Colonic mucosa (tissue), 4 donors: Measurements from ENCODE around the gene ITGAE. TPM values are rescaled to one million over a fixed set of nuclear protein-coding genes. Genes with fewer than 3 reads are reported as not detected.
"Not testable (repeated sequence)": the region's sequence is repeated elsewhere in the genome, so short reads cannot be mapped to it uniquely, and the experiment has no call there.

Source experiments
- DNase-seq: peaks from one replicate; pipeline ENCODE4 v3.0.0-alpha.2; 2020
- H3K27ac ChIP-seq: fragments of 200-600 bp; one replicate; pipeline ENCODE4 v1.8.0; 2021
- H3K27me3 ChIP-seq: fragments of 200-600 bp; one replicate; pipeline ENCODE4 v1.8.0; 2021
- H3K36me3 ChIP-seq: fragments of 200-600 bp; one replicate; pipeline ENCODE4 v1.8.0; 2021
- H3K4me1 ChIP-seq: fragments of 200-600 bp; one replicate; pipeline ENCODE4 v1.8.0; 2021; ENCODE audit warnings: mild to moderate bottlenecking
- H3K4me3 ChIP-seq: fragments of 200-600 bp; one replicate; pipeline ENCODE4 v1.8.0; 2021
- H3K9ac ChIP-seq, 2 donors: one replicate each; pipeline ENCODE4 v1.7.0; 2013; ENCODE audit warnings: control low read depth in 2 of 2, low read depth in 2 of 2, low read length in 2 of 2
- H3K9me3 ChIP-seq: fragments of 200-600 bp; one replicate; pipeline ENCODE4 v1.8.0; 2021
- intact Hi-C: fragments of 100-400 bp; cut with DNase I; formaldehyde crosslinking; loops from one replicate; pipeline ENCODE4 v1.14.1; 2022
- total RNA-seq, 2 donors: library from RNA; stranded (reverse); fragmentation: NEBNext Ultra II Directional in 1 of 2; extraction: Animal tissue kit (Norgen Biotek cat#: 25700) in 1 of 2; gene quantifications; one replicate each; pipeline ENCODE4 v1.2.1, GENCODE V29; 2021
- TF ChIP-seq, protein P1 (sequence below): fragments of 200-600 bp; IDR thresholded peaks from one replicate; pipeline ENCODE4 v1.8.0; 2022; ENCODE audit warnings: antibody characterized with exemption, mild to moderate bottlenecking
- donor health status: healthy.
- donor health status: DM: no; HTN: no; CAD: no.
- donor health status: DM: no; HTN: no; CAD: no.

Gene ITGAE
- total RNA-seq, 2 donors from 2014 or later, result 14.7 to 14.9 TPM

DNA sequence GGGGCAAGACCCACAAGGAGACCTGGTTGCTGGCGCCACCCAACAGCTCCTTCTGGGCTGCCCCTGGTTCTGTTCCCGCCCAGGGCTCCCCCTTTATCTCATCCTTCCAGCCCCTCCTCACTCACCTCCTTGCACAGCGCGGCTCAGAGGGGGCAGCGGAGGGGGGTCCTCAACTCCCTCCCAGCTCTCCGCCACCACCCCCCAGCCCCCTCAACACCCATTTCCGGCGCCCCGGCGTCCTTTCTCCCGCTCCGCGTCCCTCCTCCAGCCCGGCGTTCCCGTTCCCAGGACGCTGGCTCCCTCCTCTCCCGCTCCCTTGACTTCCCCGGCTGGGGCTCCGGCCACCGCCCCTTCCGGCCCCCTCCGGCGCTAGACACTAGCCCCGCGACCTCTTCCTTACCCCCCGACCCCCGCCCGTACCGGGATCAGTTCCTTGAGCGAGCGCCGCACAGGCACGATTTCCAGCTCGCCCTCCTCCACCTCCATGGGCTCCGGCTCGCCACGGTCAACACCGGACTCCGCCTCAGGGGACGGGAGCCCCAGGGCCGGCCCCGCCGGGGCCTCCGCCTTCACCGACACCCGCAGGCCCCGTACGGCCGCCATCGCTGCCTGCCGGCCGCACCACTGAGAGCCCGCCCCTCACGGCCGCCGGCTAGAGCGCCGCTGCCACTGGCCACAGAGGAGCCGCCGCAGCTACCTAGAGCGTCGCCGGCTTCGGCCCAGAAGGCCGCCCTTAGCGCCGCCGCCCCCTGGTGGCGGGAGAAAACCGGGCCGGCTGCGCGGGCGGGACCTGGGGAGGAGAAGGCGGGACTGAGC lies 44.8 kb upstream of the ITGAE start, which contains the start of gene NCBP3:
Gene NCBP3, minus strand, starts transcription at position 626 of the 816 bp plus-strand sequence. Its CDS starts 23 bp downstream, at position 603.
- intact Hi-C loops, result no loop called here
- peak within 1 kb of the TSS; percentile 45 for H3K27ac ChIP-seq
- no peaks in the 10 kb centered on the region for H3K4me1 ChIP-seq

DNA sequence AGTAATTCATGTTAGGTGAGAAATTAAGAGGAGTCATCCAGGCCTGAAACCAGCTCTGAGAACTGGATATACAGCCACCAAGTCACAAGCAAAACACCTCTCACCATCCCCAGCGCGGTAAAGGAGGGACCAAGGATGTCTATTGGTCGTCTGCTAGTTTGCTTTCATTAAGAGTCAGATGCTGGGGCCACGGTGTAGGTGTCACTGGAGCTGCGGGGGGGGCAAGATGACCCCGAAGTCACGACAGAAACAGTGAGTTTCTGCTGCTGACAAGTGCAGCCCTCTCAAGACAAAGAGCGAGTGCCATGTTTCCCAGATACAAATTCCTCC lies 44.3 kb upstream of the ITGAE start:
- H3K9me3 ChIP-seq, result no peaks in the 10 kb centered on the region
- no peaks in the 10 kb centered on the region for H3K27me3 ChIP-seq
- H3K36me3 ChIP-seq, result no peaks in the 10 kb centered on the region
- TF ChIP-seq, protein P1, sequence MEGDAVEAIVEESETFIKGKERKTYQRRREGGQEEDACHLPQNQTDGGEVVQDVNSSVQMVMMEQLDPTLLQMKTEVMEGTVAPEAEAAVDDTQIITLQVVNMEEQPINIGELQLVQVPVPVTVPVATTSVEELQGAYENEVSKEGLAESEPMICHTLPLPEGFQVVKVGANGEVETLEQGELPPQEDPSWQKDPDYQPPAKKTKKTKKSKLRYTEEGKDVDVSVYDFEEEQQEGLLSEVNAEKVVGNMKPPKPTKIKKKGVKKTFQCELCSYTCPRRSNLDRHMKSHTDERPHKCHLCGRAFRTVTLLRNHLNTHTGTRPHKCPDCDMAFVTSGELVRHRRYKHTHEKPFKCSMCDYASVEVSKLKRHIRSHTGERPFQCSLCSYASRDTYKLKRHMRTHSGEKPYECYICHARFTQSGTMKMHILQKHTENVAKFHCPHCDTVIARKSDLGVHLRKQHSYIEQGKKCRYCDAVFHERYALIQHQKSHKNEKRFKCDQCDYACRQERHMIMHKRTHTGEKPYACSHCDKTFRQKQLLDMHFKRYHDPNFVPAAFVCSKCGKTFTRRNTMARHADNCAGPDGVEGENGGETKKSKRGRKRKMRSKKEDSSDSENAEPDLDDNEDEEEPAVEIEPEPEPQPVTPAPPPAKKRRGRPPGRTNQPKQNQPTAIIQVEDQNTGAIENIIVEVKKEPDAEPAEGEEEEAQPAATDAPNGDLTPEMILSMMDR, result no peak
- intact Hi-C loops, result no loop called here
- peak overlapping the region; percentile 93 for H3K4me3 ChIP-seq
- peak overlapping the region; percentile 90 to 94 for H3K9ac ChIP-seq
- no peaks in the 10 kb centered on the region for H3K4me1 ChIP-seq
- DNase-seq, result no peak
- peak overlapping the region; percentile 45 for H3K27ac ChIP-seq

More for the DNA sequence above, 44.8 kb upstream of the ITGAE start, which contains the start of gene NCBP3:
- Histone ChIP-seq H3K9ac (peak within 1 kb of the TSS; percentile 90 to 94), H3K36me3 (no peaks in the 10 kb centered on the region), H3K27me3 (no peaks in the 10 kb centered on the region), H3K4me3 (peak within 1 kb of the TSS; percentile 93), H3K9me3 (no peaks in the 10 kb centered on the region)
- TF ChIP-seq, protein P1, result peak; percentile 87
- peak; percentile 90 for DNase-seq

DNA sequence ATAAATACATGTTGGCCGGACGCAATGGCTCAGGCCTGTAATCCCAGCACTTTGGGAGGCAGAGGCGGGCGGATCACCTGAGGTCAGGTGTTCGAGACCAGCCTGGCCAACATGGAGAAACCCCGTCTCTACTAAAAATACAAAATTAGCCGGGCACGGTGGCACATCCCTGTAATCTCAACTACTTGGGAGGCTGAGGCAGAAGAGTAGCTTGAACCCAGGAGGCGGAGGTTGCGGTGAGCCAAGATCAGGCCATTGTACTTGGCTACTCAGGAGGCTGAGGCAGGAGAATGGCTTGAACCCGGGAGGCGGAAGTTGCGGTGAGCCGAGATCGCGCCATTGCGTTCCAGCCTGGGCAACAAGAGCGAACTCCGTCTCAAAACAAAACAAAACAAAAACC lies 43.6 kb upstream of the ITGAE start:
- intact Hi-C loops, H3K4me3 ChIP-seq, H3K36me3 ChIP-seq, H3K4me1 ChIP-seq, H3K9ac ChIP-seq, DNase-seq, H3K27ac ChIP-seq, H3K27me3 ChIP-seq, H3K9me3 ChIP-seq: not testable (repeated sequence)

DNA sequence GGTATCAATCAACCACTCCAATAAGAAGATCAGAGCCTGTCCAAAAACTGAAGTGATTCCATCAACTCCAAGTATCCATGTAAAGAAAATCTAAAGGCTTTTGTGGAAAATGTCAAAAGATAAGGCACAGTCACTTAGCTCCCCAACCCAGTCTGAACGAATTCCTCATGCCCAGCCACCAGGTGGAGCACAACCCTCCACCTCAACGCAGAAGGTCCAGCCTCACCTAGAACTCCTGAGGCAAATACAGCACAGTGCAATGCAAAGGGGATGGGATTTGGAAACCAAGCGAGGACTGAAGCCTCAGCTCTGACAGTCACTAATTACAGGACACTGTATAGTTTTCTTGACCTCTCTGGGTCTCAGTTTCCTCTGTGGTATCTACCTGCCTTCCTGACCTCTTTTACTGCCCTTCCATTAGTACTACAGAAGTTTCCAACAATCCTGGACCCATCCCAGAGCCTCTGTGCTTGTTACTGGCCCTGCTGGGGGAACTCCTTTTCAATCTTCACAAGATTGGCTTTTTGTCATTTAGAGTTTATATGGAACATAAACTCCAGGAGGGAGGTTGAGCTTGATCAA lies 43.0 kb upstream of the ITGAE start:
- H3K27ac ChIP-seq, result no peak overlapping the region
- intact Hi-C loops, result no loop called here
- DNase-seq, result peak; percentile 63

DNA sequence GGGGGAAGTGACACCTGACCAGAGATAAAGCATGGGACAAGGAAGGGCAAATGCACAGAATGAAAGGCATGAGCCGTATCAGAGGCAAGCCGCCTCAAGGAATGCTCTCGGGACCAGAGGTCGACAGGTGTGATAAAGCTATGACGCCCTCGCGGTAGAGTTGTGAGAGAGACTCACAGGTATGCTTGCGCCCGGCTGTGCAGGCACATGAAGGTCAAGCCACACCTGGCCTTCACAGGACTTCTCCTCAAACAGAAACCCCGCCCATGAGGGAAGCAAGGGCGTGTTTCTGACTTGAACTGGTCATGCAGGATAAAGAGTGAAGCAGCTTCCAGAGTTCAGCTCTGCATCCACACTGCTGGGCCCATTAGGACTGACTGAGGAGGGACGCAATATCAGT lies 37.2 kb upstream of the ITGAE start:
- Histone ChIP-seq H3K27me3 (no peaks in the 10 kb centered on the region), H3K9ac (peak overlapping the region in 1 of 2 donors; percentile 54), H3K4me3 (no peak overlapping the region), H3K36me3 (no peaks in the 10 kb centered on the region), H3K9me3 (no peaks in the 10 kb centered on the region), H3K27ac (peak overlapping the region; percentile 30), H3K4me1 (no peaks in the 10 kb centered on the region)
- intact Hi-C loops, result no loop called here
- peak; percentile 93 for DNase-seq
- TF ChIP-seq, protein P1, result no peak

More for the DNA sequence above, 43.0 kb upstream of the ITGAE start:
- Histone ChIP-seq H3K4me3 (no peak overlapping the region), H3K9me3 (no peaks in the 10 kb centered on the region), H3K27me3 (no peaks in the 10 kb centered on the region), H3K36me3 (no peaks in the 10 kb centered on the region), H3K4me1 (no peaks in the 10 kb centered on the region), H3K9ac (peak overlapping the region in 1 of 2 donors; percentile 26)
- TF ChIP-seq, protein P1, result peak; percentile 45

DNA sequence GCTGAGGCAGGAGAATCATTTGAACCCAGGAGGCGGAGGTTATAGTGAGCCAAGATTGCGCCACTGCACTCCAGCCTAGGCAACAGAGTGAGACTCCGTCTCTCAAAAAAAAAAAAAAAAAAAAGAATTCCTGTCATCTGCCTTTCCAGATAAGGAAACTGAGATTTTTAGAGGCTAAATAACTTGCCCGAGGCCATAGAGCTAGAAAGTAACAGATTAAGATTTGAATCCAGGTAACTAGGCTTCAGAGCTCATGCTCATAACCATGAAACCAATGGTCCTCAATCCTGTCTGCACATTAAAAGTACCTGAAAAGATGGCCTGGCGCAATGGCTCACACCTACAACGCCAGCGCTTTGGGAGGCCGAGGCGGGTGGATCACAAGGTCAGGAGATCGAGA lies 35.6 kb upstream of the ITGAE start:
- Histone ChIP-seq H3K9ac (no peak overlapping the region), H3K4me3 (no peak overlapping the region), H3K27me3 (no peaks in the 10 kb centered on the region), H3K36me3 (no peaks in the 10 kb centered on the region), H3K9me3 (no peaks in the 10 kb centered on the region), H3K4me1 (no peaks in the 10 kb centered on the region), H3K27ac (no peak overlapping the region)
- intact Hi-C loops, result no loop called here
- no peak for DNase-seq
- TF ChIP-seq, protein P1, result no peak
